ENCODE data around the gene SFT2D2. TPM values are rescaled to one million over a fixed set of nuclear protein-coding genes. Genes with fewer than 3 reads are reported as not detected.

Gene SFT2D2
- total and polyA plus RNA-seq, 2 of the 8 experiments (the other 6 are each of a cell fraction or from before 2014, with no cell fraction given), result 9.0 to 29.0 TPM

GRCh38 chr1:168298446-168298845 is 72.6 kb downstream of the SFT2D2 start:
- Histone ChIP-seq H3K18ac (ENCODE audit: extremely low read depth, low read length) (no peak overlapping the region), H3K23ac (ENCODE audit: insufficient read length) (no peak overlapping the region), H3K23me2 (ENCODE audit: low read depth, low read length) (no peaks in the 10 kb centered on the region), H3K9ac (replicated peaks in 1 of 4; ENCODE audit: extremely low read depth in 1 of 4, low read depth in 3 of 4, low read length in 3 of 4) (no peak overlapping the region), H2BK15ac (ENCODE audit: low read length) (no peak overlapping the region), H3K4ac (replicated peaks; ENCODE audit: insufficient read length, low read depth, low read length) (no peak overlapping the region), H2BK20ac (ENCODE audit: low read length) (no peak overlapping the region), H4K91ac (replicated peaks; ENCODE audit: insufficient read length, low read length) (no peak overlapping the region), H2BK120ac (replicated peaks; ENCODE audit: low read depth, low read length) (no peak overlapping the region), H2BK5ac (ENCODE audit: low read depth, low read length) (no peak overlapping the region), H2AFZ (ENCODE audit: low read length) (no peak overlapping the region), H3K4me1 (replicated peaks in 1 of 4; ENCODE audit: control insufficient read depth in 3 of 4, insufficient read depth in 4 of 4, low read length in 3 of 4) (peaks cover 0 to 2% (median 0%) of the 10 kb centered on the region in 4 experiments; a peak in 1 of 7 replicates), H4K5ac (ENCODE audit: insufficient read length, low read depth, low read length) (no peak overlapping the region), H4K8ac (ENCODE audit: extremely low read depth, insufficient read depth, low read length) (no peak overlapping the region), H3K27ac (ENCODE audit: low read depth, low read length) (no peak overlapping the region), H3K56ac (replicated peaks; ENCODE audit: insufficient read length, low read depth, low read length) (no peak overlapping the region), H2AK5ac (ENCODE audit: low read depth, low read length) (no peak overlapping the region), H3K36me3 (ENCODE audit: control insufficient read depth in 2 of 4, insufficient read depth in 4 of 4, low read length in 3 of 4) (no peaks in the 10 kb centered on the region), H3K9me3 (ENCODE audit: insufficient read depth in 2 of 2, low read depth in 1 of 2, low read length in 1 of 2) (no peaks in the 10 kb centered on the region), H3K27me3 (replicated peaks in 1 of 4; ENCODE audit: control insufficient read depth in 3 of 4, extremely low read depth in 1 of 4, insufficient read depth in 3 of 4, low read length in 3 of 4) (no peaks in the 10 kb centered on the region), H3K4me3 (ENCODE audit: extremely low read depth in 1 of 4, insufficient read depth in 2 of 4, low read depth in 3 of 4, low read length in 4 of 4) (no peak overlapping the region), H3K14ac (ENCODE audit: insufficient read length) (no peak overlapping the region), H4K20me1 (replicated peaks in 1 of 2; ENCODE audit: control insufficient read depth in 1 of 2, insufficient read depth in 2 of 2, low read length in 2 of 2) (no peaks in the 10 kb centered on the region), H3K79me1 (ENCODE audit: low read depth, low read length) (no peaks in the 10 kb centered on the region; the same call in 1 of the 2 replicates), H3K4me2 (ENCODE audit: insufficient read depth in 1 of 2, low read depth in 2 of 2, low read length in 2 of 2) (no peak overlapping the region), H3K79me2 (ENCODE audit: control insufficient read depth in 1 of 2, insufficient read depth in 2 of 2, low read length in 2 of 2) (no peaks in the 10 kb centered on the region), H2BK12ac (ENCODE audit: low read depth, low read length) (no peak overlapping the region)
- 85% methylated on average over 3 of the region's 3 CpGs; no CpG with 5 or more reads in 1 of the 2 experiments for WGBS, 2 experiments (ENCODE audit: extremely low coverage in 1 of 2, insufficient coverage in 1 of 2, insufficient read length in 1 of 2, insufficient replicate concordance in 2 of 2, low coverage in 1 of 2, low lambda C conversion rate in 2 of 2, missing lambda C conversion rate in 1 of 2)
- FAIRE-seq (no peak), DNase-seq (ENCODE audit: low read depth in 1 of 2, low spot score in 2 of 2) (no peak)
- POLR2A ChIA-PET (ENCODE audit: partially characterized antibody), result no interaction called here
- CTCF ChIA-PET (ENCODE audit: partially characterized antibody), result no interaction called here
- TF ChIP-seq SP2 (IDR thresholded peaks at IDR 0.05; ENCODE audit: low read length), result no peak
- no peak for TF ChIP-seq CBX5 (IDR thresholded peaks at IDR 0.05; ENCODE audit: low read depth, low read length)
- TF ChIP-seq ASH2L (IDR thresholded peaks at IDR 0.05; ENCODE audit: low read length), result no peak
- no peak for TF ChIP-seq ATF3 (IDR thresholded peaks at IDR 0.05; ENCODE audit: insufficient read depth, low read depth, low read length)
- TF ChIP-seq PHF8 (conservative IDR thresholded peaks at IDR 0.05; ENCODE audit: low read depth, low read length), result no peak
- TF ChIP-seq RXRA (IDR thresholded peaks at IDR 0.05; ENCODE audit: insufficient read depth, low read depth, low read length), result no peak
- TF ChIP-seq CHD1 (IDR thresholded peaks at IDR 0.05; ENCODE audit: low read depth, low read length), result no peak
- TF ChIP-seq POLR2A (IDR thresholded peaks at IDR 0.05; ENCODE audit: control extremely low read depth in 1 of 2, low read depth in 2 of 2, low read length in 2 of 2), result no peak
- TF ChIP-seq SRF (IDR thresholded peaks at IDR 0.05; ENCODE audit: low read depth, low read length), result no peak
- TF ChIP-seq HDAC6 (IDR thresholded peaks at IDR 0.05; ENCODE audit: low read depth, low read length), result no peak
- no peak for TF ChIP-seq EGR1 (IDR thresholded peaks at IDR 0.05; ENCODE audit: borderline replicate concordance, low read depth, low read length)
- no peak for TF ChIP-seq SP1 (IDR thresholded peaks at IDR 0.05; ENCODE audit: low read depth, low read length)
- no peak for TF ChIP-seq BACH1 (IDR thresholded peaks at IDR 0.05; ENCODE audit: low read length)
- no peak for TF ChIP-seq BCL11A (IDR thresholded peaks at IDR 0.05; ENCODE audit: low read depth in 2 of 2, low read length in 2 of 2)
- no peak for TF ChIP-seq TBP (IDR thresholded peaks at IDR 0.05; ENCODE audit: low read depth, low read length)

Measured in H1 (cell line).